SH-SY5Y (cell line): ENCODE data around the gene FAM83D.

Experiments used
- GATA2 ChIP-seq: IDR thresholded peaks from 2 replicates; pipeline ENCODE4 v1.6.1; 2011; ENCODE audit warnings: mild to moderate bottlenecking, low read depth, low read length
- GATA3 ChIP-seq: IDR thresholded peaks from 2 replicates; pipeline ENCODE4 v1.6.1; 2011; ENCODE audit warnings: low read depth, mild to moderate bottlenecking, low read length, moderate library complexity

DNA sequence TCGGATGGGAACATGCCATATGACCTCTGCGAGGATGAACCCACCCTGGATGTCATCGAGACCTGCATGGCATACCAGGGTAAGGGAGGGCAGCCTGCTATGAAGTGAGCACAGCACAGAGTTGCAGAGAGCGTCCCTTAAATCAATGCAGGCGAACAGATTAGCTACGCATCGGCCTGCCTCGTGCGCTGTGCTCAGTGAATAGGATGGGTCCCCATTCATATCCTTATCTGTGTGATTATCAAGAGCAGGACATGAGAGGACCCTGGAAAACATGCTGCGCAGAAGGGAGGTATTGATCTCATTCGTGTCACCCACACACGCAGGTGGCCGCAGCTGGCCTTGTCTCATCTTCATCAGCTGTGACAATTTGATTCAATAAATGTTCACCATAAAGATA lies 25.6 kb upstream of the FAM83D start:
- peak; percentile 82 for TF ChIP-seq GATA2
- 0 out of 2 replicates have a peak, but pooled peaks have one; percentile 15 for TF ChIP-seq GATA3
